ENCODE results near the gene CHSY1. TPM values are rescaled to one million over a fixed set of nuclear protein-coding genes. Genes with fewer than 3 reads are reported as not detected.

CHSY1 gene, protein sequence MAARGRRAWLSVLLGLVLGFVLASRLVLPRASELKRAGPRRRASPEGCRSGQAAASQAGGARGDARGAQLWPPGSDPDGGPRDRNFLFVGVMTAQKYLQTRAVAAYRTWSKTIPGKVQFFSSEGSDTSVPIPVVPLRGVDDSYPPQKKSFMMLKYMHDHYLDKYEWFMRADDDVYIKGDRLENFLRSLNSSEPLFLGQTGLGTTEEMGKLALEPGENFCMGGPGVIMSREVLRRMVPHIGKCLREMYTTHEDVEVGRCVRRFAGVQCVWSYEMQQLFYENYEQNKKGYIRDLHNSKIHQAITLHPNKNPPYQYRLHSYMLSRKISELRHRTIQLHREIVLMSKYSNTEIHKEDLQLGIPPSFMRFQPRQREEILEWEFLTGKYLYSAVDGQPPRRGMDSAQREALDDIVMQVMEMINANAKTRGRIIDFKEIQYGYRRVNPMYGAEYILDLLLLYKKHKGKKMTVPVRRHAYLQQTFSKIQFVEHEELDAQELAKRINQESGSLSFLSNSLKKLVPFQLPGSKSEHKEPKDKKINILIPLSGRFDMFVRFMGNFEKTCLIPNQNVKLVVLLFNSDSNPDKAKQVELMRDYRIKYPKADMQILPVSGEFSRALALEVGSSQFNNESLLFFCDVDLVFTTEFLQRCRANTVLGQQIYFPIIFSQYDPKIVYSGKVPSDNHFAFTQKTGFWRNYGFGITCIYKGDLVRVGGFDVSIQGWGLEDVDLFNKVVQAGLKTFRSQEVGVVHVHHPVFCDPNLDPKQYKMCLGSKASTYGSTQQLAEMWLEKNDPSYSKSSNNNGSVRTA
- 23.3 TPM in 2 replicates for total RNA-seq (ENCODE audit: low replicate concordance)

DNA sequence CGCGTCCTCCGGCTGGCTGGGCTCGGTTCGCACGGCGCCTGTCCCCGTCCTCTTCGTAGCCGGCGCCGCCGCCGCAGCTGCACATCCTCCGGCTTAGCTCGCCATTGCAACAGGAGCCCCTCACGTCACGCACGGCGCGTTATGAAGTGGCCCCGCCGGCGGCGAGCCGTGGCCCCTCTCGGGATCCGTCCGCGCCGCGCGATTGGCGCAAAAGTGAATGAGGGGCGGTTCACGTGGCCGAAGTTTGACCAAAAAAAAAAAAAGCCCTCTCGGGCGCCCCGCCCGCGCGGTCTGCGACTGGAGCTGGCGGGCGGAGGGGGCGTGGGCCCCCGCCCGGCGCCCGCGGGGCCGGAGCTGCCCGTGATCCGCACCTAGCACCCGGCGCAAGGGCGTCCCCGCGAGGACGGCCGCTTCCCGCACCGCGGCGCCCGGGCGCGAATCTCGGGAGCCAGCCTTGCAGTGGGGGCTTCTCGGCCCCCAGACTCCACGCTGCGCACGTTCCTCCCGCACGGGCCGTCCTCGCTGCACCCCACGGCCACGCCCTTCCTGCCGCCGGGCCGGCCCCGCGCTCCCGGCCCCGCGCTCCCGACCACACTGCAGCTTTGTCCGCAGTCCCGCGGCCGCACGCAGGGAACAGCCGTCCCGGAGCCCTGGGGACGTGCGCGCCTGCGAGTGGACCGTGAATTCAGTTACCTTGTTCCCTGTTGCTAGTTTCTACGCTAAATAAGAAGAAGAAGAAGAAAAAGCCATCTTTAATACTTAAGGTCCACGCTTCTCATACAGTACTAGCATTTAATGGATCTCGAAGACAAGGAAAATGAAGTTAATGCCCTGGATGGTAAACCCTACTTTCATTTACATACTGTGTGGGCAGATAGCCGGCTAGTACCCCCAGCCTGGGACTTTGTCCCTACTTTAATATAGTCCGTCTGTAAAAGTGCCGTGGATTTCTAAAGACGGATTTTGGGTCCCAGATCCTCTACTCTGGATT lies at the start of gene CHSY1:
Gene CHSY1 (minus strand): TSS at position 219 of the 991 bp plus-strand sequence. CDS start 592 bp downstream, outside the sequence.
- Histone ChIP-seq H3K9ac (peak within 1 kb of the TSS; percentile 33), H3K36me3 (no peaks in the 10 kb centered on the region), H3K4me2 (peak within 1 kb of the TSS; percentile 86), H3F3A (ENCODE audit: low read depth) (peaks cover 23% of the 10 kb centered on the region), H3K27me3 (peaks cover 14% of the 10 kb centered on the region), H2AFZ (replicated peaks) (peak within 1 kb of the TSS; percentile 86), H3K4me1 (peaks cover 27% of the 10 kb centered on the region), H3K9me3 (ENCODE audit: low read depth) (no peaks in the 10 kb centered on the region), H3K27ac (no peak within 1 kb of the TSS), H3K79me2 (ENCODE audit: low read depth) (peaks cover 39% of the 10 kb centered on the region), H4K20me1 (ENCODE audit: low read depth) (peaks cover 39% of the 10 kb centered on the region), H3K4me3 (peak within 1 kb of the TSS; percentile 87)
- Mint-ChIP-seq H3K9me3 (no peaks in the 10 kb centered on the region), H3K4me3 (peak within 1 kb of the TSS; percentile 97), H3K36me3 (peaks cover 6% of the 10 kb centered on the region), H3K27ac (peak within 1 kb of the TSS; percentile 88), H3K4me1 (peaks cover 35% of the 10 kb centered on the region), H3K27me3 (ENCODE audit: insufficient read depth, low read depth) (peaks cover 4% of the 10 kb centered on the region)
- peak; percentile 85 for DNase-seq (ENCODE audit: low spot score)
- TF ChIP-seq EZH2phosphoT487 (IDR thresholded peaks at IDR 0.05) (no peak), EZH2 (IDR thresholded peaks at IDR 0.05) (peak; percentile 70)
- TF ChIP-seq, protein P1, sequence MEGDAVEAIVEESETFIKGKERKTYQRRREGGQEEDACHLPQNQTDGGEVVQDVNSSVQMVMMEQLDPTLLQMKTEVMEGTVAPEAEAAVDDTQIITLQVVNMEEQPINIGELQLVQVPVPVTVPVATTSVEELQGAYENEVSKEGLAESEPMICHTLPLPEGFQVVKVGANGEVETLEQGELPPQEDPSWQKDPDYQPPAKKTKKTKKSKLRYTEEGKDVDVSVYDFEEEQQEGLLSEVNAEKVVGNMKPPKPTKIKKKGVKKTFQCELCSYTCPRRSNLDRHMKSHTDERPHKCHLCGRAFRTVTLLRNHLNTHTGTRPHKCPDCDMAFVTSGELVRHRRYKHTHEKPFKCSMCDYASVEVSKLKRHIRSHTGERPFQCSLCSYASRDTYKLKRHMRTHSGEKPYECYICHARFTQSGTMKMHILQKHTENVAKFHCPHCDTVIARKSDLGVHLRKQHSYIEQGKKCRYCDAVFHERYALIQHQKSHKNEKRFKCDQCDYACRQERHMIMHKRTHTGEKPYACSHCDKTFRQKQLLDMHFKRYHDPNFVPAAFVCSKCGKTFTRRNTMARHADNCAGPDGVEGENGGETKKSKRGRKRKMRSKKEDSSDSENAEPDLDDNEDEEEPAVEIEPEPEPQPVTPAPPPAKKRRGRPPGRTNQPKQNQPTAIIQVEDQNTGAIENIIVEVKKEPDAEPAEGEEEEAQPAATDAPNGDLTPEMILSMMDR (IDR thresholded peaks at IDR 0.05) = peak; percentile 15

DNA sequence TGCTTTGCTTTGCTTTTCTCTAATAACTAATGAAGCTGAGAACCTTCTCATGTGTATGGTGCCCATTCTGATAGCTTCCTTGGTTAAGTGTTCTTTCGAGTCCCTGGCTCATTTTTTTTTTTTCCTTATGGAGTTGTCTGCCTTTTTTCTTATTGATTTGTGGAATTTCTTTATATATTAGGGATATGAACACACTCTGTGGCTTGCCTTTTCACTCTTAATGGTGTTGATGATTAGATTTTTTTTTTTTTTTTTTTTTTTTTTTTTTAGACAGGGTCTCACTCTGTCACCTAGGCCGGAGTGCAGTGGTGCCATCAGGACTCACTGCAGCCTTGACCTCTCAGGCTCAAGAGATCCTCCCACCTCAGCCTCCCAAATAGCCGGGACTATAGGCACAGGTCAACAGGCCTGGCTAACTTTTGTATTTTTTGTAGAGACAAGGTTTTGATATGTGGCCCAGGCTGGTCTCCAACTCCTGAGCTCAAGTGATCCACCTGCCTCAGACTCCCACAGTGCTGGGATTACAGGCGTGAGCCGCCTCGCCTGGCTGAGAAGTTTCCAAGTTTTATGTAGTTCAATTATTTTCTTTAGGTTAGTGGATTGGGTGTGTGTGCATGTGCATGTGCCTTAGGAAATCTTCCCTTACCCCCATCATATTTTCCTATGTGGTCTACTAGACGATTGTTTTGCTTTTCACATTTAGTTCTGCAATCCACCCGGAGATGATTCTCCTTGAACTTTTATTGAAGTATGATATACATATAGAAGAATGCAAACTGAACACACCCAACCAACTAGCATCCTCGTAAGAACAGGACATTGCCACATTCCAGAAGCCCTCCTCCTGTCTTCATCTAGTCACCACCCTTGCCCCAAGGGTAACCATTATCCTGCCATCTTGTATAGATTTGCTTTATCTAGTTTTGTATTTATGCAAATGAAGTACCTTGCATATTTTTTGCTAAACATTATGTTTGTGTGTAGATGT lies 44.9 kb upstream of the CHSY1 start:
- peak overlapping the region; percentile 94 for H3K4me3 ChIP-seq
- no peak for DNase-seq (ENCODE audit: low spot score)
- no peaks in the 10 kb centered on the region for H3K27me3 Mint-ChIP-seq (ENCODE audit: insufficient read depth, low read depth)

More for the DNA sequence above, 44.9 kb upstream of the CHSY1 start:
- Mint-ChIP-seq H3K4me3 (peak overlapping the region; percentile 100), H3K9me3 (no peaks in the 10 kb centered on the region), H3K27ac (no peak overlapping the region), H3K36me3 (no peaks in the 10 kb centered on the region), H3K4me1 (peaks cover 22% of the 10 kb centered on the region)
- no peaks in the 10 kb centered on the region for H3K9me3 ChIP-seq (ENCODE audit: low read depth)
- no peak overlapping the region for H3K9ac ChIP-seq
- H3K4me2 ChIP-seq = peak overlapping the region; percentile 83
- no peak overlapping the region for H3K27ac ChIP-seq
- peaks cover 7% of the 10 kb centered on the region for H3K4me1 ChIP-seq
- peaks cover 32% of the 10 kb centered on the region for H4K20me1 ChIP-seq (ENCODE audit: low read depth)
- H3K79me2 ChIP-seq (ENCODE audit: low read depth) = peaks cover 41% of the 10 kb centered on the region
- TF ChIP-seq EZH2phosphoT487 (IDR thresholded peaks at IDR 0.05) (no peak), EZH2 (IDR thresholded peaks at IDR 0.05) (no peak)
- TF ChIP-seq, protein P1 (IDR thresholded peaks at IDR 0.05) = no peak
- peaks cover 10% of the 10 kb centered on the region for H3F3A ChIP-seq (ENCODE audit: low read depth)
- no peaks in the 10 kb centered on the region for H3K36me3 ChIP-seq
- H3K27me3 ChIP-seq = no peaks in the 10 kb centered on the region
- no peak overlapping the region for H2AFZ ChIP-seq (replicated peaks)

Data from neural progenitor cell (in vitro differentiated cells).